Heart right ventricle (tissue), 16 donors: ENCODE data around the gene LRRFIP2. TPM values are rescaled to one million over a fixed set of nuclear protein-coding genes. Genes with fewer than 3 reads are reported as not detected.

Experiments used
- ATAC-seq, 8 donors: fragments of 200-7000 bp; cut with Tn5 transposase; one replicate each; pipeline ENCODE4 v1.9.1; 2020; ENCODE audit warnings: mild to moderate bottlenecking in 8 of 8, moderate library complexity in 8 of 8, moderate number of reproducible peaks in 1 of 8
- DNase-seq, 2 donors: peaks; one replicate each; pipeline ENCODE4 v3.0.0-alpha.2; 2020
- H3K27ac ChIP-seq, 10 donors: fragments of 200-600 bp; sonication (generic) in 2 of 10; one replicate each; pipeline versions ENCODE4 v1.5.0 to v1.8.0; 2020 to 2022; ENCODE audit warnings: mild to moderate bottlenecking in 3 of 10
- H3K27me3 ChIP-seq, 7 donors: fragments of 200-600 bp; one replicate each; pipeline ENCODE4 v1.8.0; 2021 to 2022; ENCODE audit warnings: mild to moderate bottlenecking in 2 of 7
- H3K36me3 ChIP-seq, 9 donors: fragments of 200-600 bp; sonication (generic) in 1 of 9; one replicate each; pipeline versions ENCODE4 v1.5.0 to v1.8.0; 2020 to 2022; ENCODE audit warnings: mild to moderate bottlenecking in 2 of 9
- H3K4me1 ChIP-seq, 9 donors: fragments of 200-600 bp; sonication (generic) in 1 of 9; one replicate each; pipeline versions ENCODE4 v1.5.0 to v1.8.0; 2020 to 2022; ENCODE audit warnings: mild to moderate bottlenecking in 4 of 9
- H3K4me3 ChIP-seq, 10 donors: fragments of 200-600 bp; sonication (generic) in 2 of 10; one replicate each; pipeline versions ENCODE4 v1.5.0 to v1.8.0; 2020 to 2022; ENCODE audit warnings: mild to moderate bottlenecking in 7 of 10, moderate library complexity in 2 of 10
- H3K9me3 ChIP-seq, 11 donors: fragments of 200-600 bp in 10 of 11; sonication (generic) in 2 of 11; one replicate each; pipeline versions ENCODE4 v1.5.0 to v1.8.0; 2013 to 2022; ENCODE audit warnings: mild to moderate bottlenecking in 2 of 11, control low read depth in 1 of 11, moderate library complexity in 1 of 11
- CTCF ChIP-seq, 9 donors: fragments of 200-600 bp; sonication (generic) in 2 of 9; IDR thresholded peaks; one replicate each; pipeline versions ENCODE4 v1.5.0 to v1.8.0; 2021 to 2022; ENCODE audit warnings: antibody characterized with exemption in 9 of 9, mild to moderate bottlenecking in 5 of 9, moderate library complexity in 1 of 9
- WGBS, 2 donors: extraction: QIAGEN DNeasy Blood & Tissue Kit; methylation state at CpG; one replicate each; pipeline ENCODE4 v1.1.7; 2013; ENCODE audit warnings: inconsistent platforms in 1 of 2; 5-methylcytosine and 5-hydroxymethylcytosine counted together
- intact Hi-C, 10 donors: fragments of 100-400 bp; cut with DNase I; formaldehyde crosslinking; loops; one replicate each; pipeline versions ENCODE4 v1.11.1 to v1.14.2; 2022
- polyA plus RNA-seq, 2 donors: library from polyadenylated mRNA; stranded (reverse); fragments of 200-250 nt; gene quantifications; one replicate each; pipeline ENCODE4 v1.2.3, GENCODE V29; 2013
- total RNA-seq, 10 donors: library from RNA; stranded (reverse); fragmentation: NEBNext Ultra II Directional in 3 of 10; extraction: Animal tissue kit (Norgen Biotek cat#: 25700) in 3 of 10; gene quantifications; one replicate each; pipeline versions ENCODE4 v1.2.1 to v1.2.4, GENCODE V29; 2021 to 2023
- donor health status: Arrhythmogenic right ventricular cardiomyopathy.
- donor health status: ischemic (EF 13 %, LVEDD 7.1; RV severe dilation, severe dysfunction).
- donor health status: healthy with polysubstance abuse.
- donor health status: DM: no; HTN: yes; CAD: no.
- donor health status: DM: no; HTN: no; CAD: no.
- donor health status: ischemic (EF 25% LVEDD 6.9; RV normal size, moderate dysfunction).
- donor health status: ischemic (EF 25% LVEDD 5.7; RV mildly dilated, moderate dysfunction).
- donor health status: healthy.
- donor health status: DM: yes; HTN: yes; CAD: no.
- donor health status: Ischemic cardiomyopathy.
- donor health status: ischemic (EF 35%, LVEDD 5.7; RV mildly dilated, moderate dysfunction).
- donor health status: nonischemic (EF 11% LVEDD 7.7; RV severe dilation, severe dysfunction).
- donor health status: DM: yes; HTN: yes; CAD: no.
- donor health status: PGD.
- donor health status: ischemic (EF 29% LVEDD 5.4; RV normal size, mild dysfunction).
- donor health status: nonischemic (EF 23%, LVEDD 6.1; RV moderate dilation, normal function).

LRRFIP2 gene
- total and polyA plus RNA-seq, 12 donors: 63.2 to 199 (median 127) TPM

GRCh38 chr3:37162501-37163245, 11.7 kb downstream of the LRRFIP2 start:
- H3K36me3 ChIP-seq: peaks cover 0 to 43% (median 6%) of the 10 kb centered on the region in 9 donors
- peaks cover 4 to 24% (median 8%) of the 10 kb centered on the region in 9 donors for H3K4me1 ChIP-seq
- peak overlapping the region in 1 of 10 donors; percentile 4 for H3K27ac ChIP-seq
- ATAC-seq (no peak), DNase-seq (no peak)
- no peaks in the 10 kb centered on the region for H3K27me3 ChIP-seq
- 81 to 82% methylated on average over 3 of the region's 3 CpGs for WGBS, 2 donors
- TF ChIP-seq CTCF (IDR thresholded peaks at IDR 0.05): no peak
- no peak overlapping the region for H3K4me3 ChIP-seq
- H3K9me3 ChIP-seq: no peaks in the 10 kb centered on the region
- intact Hi-C loops: no loop called here

- ATAC-seq: no peak
- Histone ChIP-seq H3K4me1 (peaks cover 4 to 24% (median 8%) of the 10 kb centered on the region in 9 donors), H3K4me3 (no peak overlapping the region), H3K36me3 (peaks cover 0 to 35% (median 6%) of the 10 kb centered on the region in 9 donors), H3K27me3 (no peaks in the 10 kb centered on the region), H3K27ac (no peak overlapping the region), H3K9me3 (no peaks in the 10 kb centered on the region)
- WGBS, 2 donors: 87 to 90% methylated on average over 3 of the region's 3 CpGs
- TF ChIP-seq CTCF (IDR thresholded peaks at IDR 0.05): no peak
- intact Hi-C loops: no loop called here
- no peak for DNase-seq
Measured at GRCh38 chr3:37161351-37161750, 13.0 kb downstream of the LRRFIP2 start.

GRCh38 chr3:37155782-37156181, 18.6 kb downstream of the LRRFIP2 start:
- ATAC-seq: no peak
- H3K4me3 ChIP-seq: no peak overlapping the region
- no peak for DNase-seq
- TF ChIP-seq CTCF (IDR thresholded peaks at IDR 0.05): no peak
- no peaks in the 10 kb centered on the region for H3K9me3 ChIP-seq
- WGBS, 2 donors: 98 to 99% methylated on average over 8 of the region's 8 CpGs
- intact Hi-C loops: no loop called here
- no peaks in the 10 kb centered on the region for H3K27me3 ChIP-seq
- H3K4me1 ChIP-seq: peaks cover 0 to 33% (median 17%) of the 10 kb centered on the region in 9 donors
- H3K36me3 ChIP-seq: peaks cover 0 to 46% (median 2%) of the 10 kb centered on the region in 9 donors
- peak overlapping the region in 1 of 10 donors; percentile 25 for H3K27ac ChIP-seq

- 47 to 69% methylated on average over 2 of the region's 2 CpGs for WGBS, 2 donors
- intact Hi-C loops: no loop called here
- H3K27me3 ChIP-seq: no peaks in the 10 kb centered on the region
- DNase-seq (no peak), ATAC-seq (peak in 3 of 8 donors; percentile 41 to 59 (median 54))
- H3K4me3 ChIP-seq: no peak overlapping the region
- H3K4me1 ChIP-seq: peaks cover 0 to 33% (median 17%) of the 10 kb centered on the region in 9 donors
- no peak for TF ChIP-seq CTCF (IDR thresholded peaks at IDR 0.05)
- H3K9me3 ChIP-seq: no peaks in the 10 kb centered on the region
- peak overlapping the region in 2 of 10 donors; percentile 11 to 22 for H3K27ac ChIP-seq
- peaks cover 0 to 38% (median 0%) of the 10 kb centered on the region in 9 donors for H3K36me3 ChIP-seq
Measured at GRCh38 chr3:37154668-37155314, 19.6 kb downstream of the LRRFIP2 start.
